ENCODE results near the gene LAMA2. TPM values are rescaled to one million over a fixed set of nuclear protein-coding genes. Genes with fewer than 3 reads are reported as not detected.

Gene LAMA2
- total RNA-seq, 1 experiment from 2014 or later, result 0.28 TPM

GRCh38 chr6:129398764-129399163, 515.8 kb downstream of the LAMA2 start:
- in situ Hi-C loops (cut with HindIII; ENCODE audit: low pct_unique_long_range_greater_than_20kb, low sequenced_read_pairs) (no loop called here), intact Hi-C loops (cut with micrococcal nuclease; ENCODE audit: unreplicated experiment) (no loop called here)
- ATAC-seq, result no peak
- Histone ChIP-seq H3K27ac (ENCODE audit: low read length) (no peak overlapping the region), H3K36me3 (ENCODE audit: control insufficient read depth, insufficient read depth, low read length) (no peaks in the 10 kb centered on the region), H3K9me3 (ENCODE audit: control insufficient read depth, insufficient read depth, low read depth, low read length) (no peaks in the 10 kb centered on the region), H3K4me3 (ENCODE audit: low read depth in 2 of 2, low read length in 2 of 2) (no peak overlapping the region), H3K4me1 (ENCODE audit: control insufficient read depth, insufficient read depth, low read length) (no peaks in the 10 kb centered on the region), H3K27me3 (ENCODE audit: control insufficient read depth, insufficient read depth, low read length) (no peaks in the 10 kb centered on the region)
- TF ChIP-seq TCF7L2 (IDR thresholded peaks at IDR 0.05; ENCODE audit: low read depth, low read length), result no peak
- TF ChIP-seq, protein P1, sequence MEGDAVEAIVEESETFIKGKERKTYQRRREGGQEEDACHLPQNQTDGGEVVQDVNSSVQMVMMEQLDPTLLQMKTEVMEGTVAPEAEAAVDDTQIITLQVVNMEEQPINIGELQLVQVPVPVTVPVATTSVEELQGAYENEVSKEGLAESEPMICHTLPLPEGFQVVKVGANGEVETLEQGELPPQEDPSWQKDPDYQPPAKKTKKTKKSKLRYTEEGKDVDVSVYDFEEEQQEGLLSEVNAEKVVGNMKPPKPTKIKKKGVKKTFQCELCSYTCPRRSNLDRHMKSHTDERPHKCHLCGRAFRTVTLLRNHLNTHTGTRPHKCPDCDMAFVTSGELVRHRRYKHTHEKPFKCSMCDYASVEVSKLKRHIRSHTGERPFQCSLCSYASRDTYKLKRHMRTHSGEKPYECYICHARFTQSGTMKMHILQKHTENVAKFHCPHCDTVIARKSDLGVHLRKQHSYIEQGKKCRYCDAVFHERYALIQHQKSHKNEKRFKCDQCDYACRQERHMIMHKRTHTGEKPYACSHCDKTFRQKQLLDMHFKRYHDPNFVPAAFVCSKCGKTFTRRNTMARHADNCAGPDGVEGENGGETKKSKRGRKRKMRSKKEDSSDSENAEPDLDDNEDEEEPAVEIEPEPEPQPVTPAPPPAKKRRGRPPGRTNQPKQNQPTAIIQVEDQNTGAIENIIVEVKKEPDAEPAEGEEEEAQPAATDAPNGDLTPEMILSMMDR (IDR thresholded peaks at IDR 0.05), result no peak
- no peak for TF ChIP-seq POLR2AphosphoS5 (IDR thresholded peaks at IDR 0.05; ENCODE audit: low read depth, low read length)
- TF ChIP-seq, protein P2, sequence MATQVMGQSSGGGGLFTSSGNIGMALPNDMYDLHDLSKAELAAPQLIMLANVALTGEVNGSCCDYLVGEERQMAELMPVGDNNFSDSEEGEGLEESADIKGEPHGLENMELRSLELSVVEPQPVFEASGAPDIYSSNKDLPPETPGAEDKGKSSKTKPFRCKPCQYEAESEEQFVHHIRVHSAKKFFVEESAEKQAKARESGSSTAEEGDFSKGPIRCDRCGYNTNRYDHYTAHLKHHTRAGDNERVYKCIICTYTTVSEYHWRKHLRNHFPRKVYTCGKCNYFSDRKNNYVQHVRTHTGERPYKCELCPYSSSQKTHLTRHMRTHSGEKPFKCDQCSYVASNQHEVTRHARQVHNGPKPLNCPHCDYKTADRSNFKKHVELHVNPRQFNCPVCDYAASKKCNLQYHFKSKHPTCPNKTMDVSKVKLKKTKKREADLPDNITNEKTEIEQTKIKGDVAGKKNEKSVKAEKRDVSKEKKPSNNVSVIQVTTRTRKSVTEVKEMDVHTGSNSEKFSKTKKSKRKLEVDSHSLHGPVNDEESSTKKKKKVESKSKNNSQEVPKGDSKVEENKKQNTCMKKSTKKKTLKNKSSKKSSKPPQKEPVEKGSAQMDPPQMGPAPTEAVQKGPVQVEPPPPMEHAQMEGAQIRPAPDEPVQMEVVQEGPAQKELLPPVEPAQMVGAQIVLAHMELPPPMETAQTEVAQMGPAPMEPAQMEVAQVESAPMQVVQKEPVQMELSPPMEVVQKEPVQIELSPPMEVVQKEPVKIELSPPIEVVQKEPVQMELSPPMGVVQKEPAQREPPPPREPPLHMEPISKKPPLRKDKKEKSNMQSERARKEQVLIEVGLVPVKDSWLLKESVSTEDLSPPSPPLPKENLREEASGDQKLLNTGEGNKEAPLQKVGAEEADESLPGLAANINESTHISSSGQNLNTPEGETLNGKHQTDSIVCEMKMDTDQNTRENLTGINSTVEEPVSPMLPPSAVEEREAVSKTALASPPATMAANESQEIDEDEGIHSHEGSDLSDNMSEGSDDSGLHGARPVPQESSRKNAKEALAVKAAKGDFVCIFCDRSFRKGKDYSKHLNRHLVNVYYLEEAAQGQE (IDR thresholded peaks at IDR 0.05; ENCODE audit: insufficient read depth in 1 of 2, low read depth in 2 of 2, low read length in 1 of 2), result no peak
- no peak for TF ChIP-seq SIN3A (IDR thresholded peaks at IDR 0.05; ENCODE audit: borderline replicate concordance, insufficient read depth, low read depth, low read length)
- BruUV-seq (replicated peaks), result no TSS peak
- no peak for DNase-seq (ENCODE audit: low read depth, low spot score)
- CTCF ChIA-PET, result no interaction called here
- POLR2A ChIA-PET, result no interaction called here

GRCh38 chr6:129402244-129402643, 519.3 kb downstream of the LAMA2 start:
- TF ChIP-seq, protein P2 (IDR thresholded peaks at IDR 0.05; ENCODE audit: insufficient read depth in 1 of 2, low read depth in 2 of 2, low read length in 1 of 2), result no peak
- TF ChIP-seq TCF7L2 (IDR thresholded peaks at IDR 0.05; ENCODE audit: low read depth, low read length) (no peak), SIN3A (IDR thresholded peaks at IDR 0.05; ENCODE audit: borderline replicate concordance, insufficient read depth, low read depth, low read length) (no peak), POLR2AphosphoS5 (IDR thresholded peaks at IDR 0.05; ENCODE audit: low read depth, low read length) (no peak)
- TF ChIP-seq, protein P1 (IDR thresholded peaks at IDR 0.05), result no peak
- no TSS peak for BruUV-seq (replicated peaks)
- H3K27ac ChIP-seq (ENCODE audit: low read length), result no peak overlapping the region
- H3K27me3 ChIP-seq (ENCODE audit: control insufficient read depth, insufficient read depth, low read length), result no peaks in the 10 kb centered on the region
- no peaks in the 10 kb centered on the region for H3K36me3 ChIP-seq (ENCODE audit: control insufficient read depth, insufficient read depth, low read length)
- no peak for DNase-seq (ENCODE audit: low read depth, low spot score)
- CTCF ChIA-PET, result no interaction called here
- intact Hi-C loops (cut with micrococcal nuclease; ENCODE audit: unreplicated experiment) (no loop called here), in situ Hi-C loops (cut with HindIII; ENCODE audit: low pct_unique_long_range_greater_than_20kb, low sequenced_read_pairs) (no loop called here)
- no peaks in the 10 kb centered on the region for H3K9me3 ChIP-seq (ENCODE audit: control insufficient read depth, insufficient read depth, low read depth, low read length)
- H3K4me1 ChIP-seq (ENCODE audit: control insufficient read depth, insufficient read depth, low read length), result no peaks in the 10 kb centered on the region
- no peak overlapping the region for H3K4me3 ChIP-seq (ENCODE audit: low read depth in 2 of 2, low read length in 2 of 2)
- POLR2A ChIA-PET, result interaction anchor here (0.6 kb wide), 1 partner anchor 131 kb away, joined by 3 read pairs; no protein-coding TSS in a partner anchor
- no peak for ATAC-seq
